Mesenchymal stem cell (in vitro differentiated cells and primary cell): ENCODE measurements around the gene OPRL1.

Experiments used
- DNase-seq: peaks from one replicate; pipeline ENCODE4 v3.0.0-alpha.2; 2013
- H2AFZ ChIP-seq: one replicate; pipeline ENCODE4 v1.6.1; 2013; ENCODE audit warnings: low read depth, mild to moderate bottlenecking, control low read depth, inconsistent platforms, low read length, moderate library complexity
- H2AK5ac ChIP-seq: 2 replicates; pipeline ENCODE4 v1.6.1; 2013; ENCODE audit warnings: low read length, moderate library complexity, mild to moderate bottlenecking, inconsistent platforms; ENCODE audit not compliant: severe bottlenecking
- H2BK120ac ChIP-seq: one replicate; pipeline ENCODE4 v1.6.1; 2013; ENCODE audit warnings: low read depth, mild to moderate bottlenecking, inconsistent platforms, low read length, moderate library complexity
- H2BK12ac ChIP-seq, 2 experiments: one replicate each; pipeline ENCODE4 v1.6.1; 2013; ENCODE audit warnings: inconsistent platforms in 2 of 2, low read length in 2 of 2, mild to moderate bottlenecking in 2 of 2, moderate library complexity in 2 of 2, control low read depth in 1 of 2
- H2BK15ac ChIP-seq: one replicate; pipeline ENCODE4 v1.6.1; 2013; ENCODE audit warnings: mild to moderate bottlenecking, low read depth, inconsistent platforms; ENCODE audit not compliant: poor library complexity, severe bottlenecking
- H2BK5ac ChIP-seq: 2 replicates; pipeline ENCODE4 v1.6.1; 2013; ENCODE audit warnings: low read depth, mild to moderate bottlenecking, low read length, control low read depth, inconsistent platforms; ENCODE audit not compliant: poor library complexity, severe bottlenecking
- H3K14ac ChIP-seq, 2 experiments: one replicate each; pipeline ENCODE4 v1.6.1; 2013; ENCODE audit warnings: inconsistent platforms in 2 of 2, low read length in 2 of 2, control low read depth in 1 of 2, mild to moderate bottlenecking in 1 of 2, moderate library complexity in 1 of 2
- H3K18ac ChIP-seq, 2 experiments: one replicate each; pipeline ENCODE4 v1.6.1; 2013; ENCODE audit warnings: inconsistent platforms in 2 of 2, low read length in 2 of 2, control low read depth in 1 of 2, low read depth in 1 of 2, mild to moderate bottlenecking in 1 of 2
- H3K23ac ChIP-seq, 2 experiments: one replicate each; pipeline ENCODE4 v1.6.1; 2013; ENCODE audit warnings: inconsistent platforms in 2 of 2, low read length in 2 of 2, mild to moderate bottlenecking in 2 of 2, moderate library complexity in 2 of 2, control low read depth in 1 of 2
- H3K27ac ChIP-seq: 2 replicates; pipeline ENCODE4 v1.5.1; 2013; ENCODE audit warnings: mild to moderate bottlenecking, moderate library complexity, low read length, control low read depth, inconsistent platforms; ENCODE audit not compliant: poor library complexity, severe bottlenecking
- H3K27me3 ChIP-seq, 2 experiments: 2 replicates each; pipeline versions ENCODE4 v1.6.1 to v1.7.0; 2013; ENCODE audit warnings: low read length in 2 of 2, mild to moderate bottlenecking in 2 of 2, moderate library complexity in 2 of 2, control low read depth in 1 of 2, inconsistent platforms in 1 of 2; ENCODE audit not compliant: control insufficient read depth in 1 of 2, insufficient read depth in 1 of 2
- H3K36me3 ChIP-seq, 2 experiments: 2 replicates each; pipeline versions ENCODE4 v1.6.1 to v1.7.0; 2013; ENCODE audit warnings: low read length in 2 of 2, control low read depth in 1 of 2, inconsistent platforms in 1 of 2, low read depth in 1 of 2, mild to moderate bottlenecking in 1 of 2; ENCODE audit not compliant: insufficient read depth in 2 of 2, control insufficient read depth in 1 of 2
- H3K4ac ChIP-seq, 2 experiments: one replicate each; pipeline ENCODE4 v1.6.1; 2013; ENCODE audit warnings: inconsistent platforms in 2 of 2, low read length in 2 of 2, mild to moderate bottlenecking in 2 of 2, moderate library complexity in 2 of 2, control low read depth in 1 of 2, low read depth in 1 of 2
- H3K4me1 ChIP-seq: 2 replicates; pipeline ENCODE4 v1.6.1; 2013; ENCODE audit warnings: low read depth, low read length, control low read depth; ENCODE audit not compliant: control insufficient read depth, insufficient read depth
- H3K4me2 ChIP-seq: 2 replicates; pipeline ENCODE4 v1.6.1; 2013; ENCODE audit warnings: low read length, mild to moderate bottlenecking, inconsistent platforms; ENCODE audit not compliant: poor library complexity, severe bottlenecking
- H3K4me3 ChIP-seq, 2 experiments: 2 replicates each; pipeline versions ENCODE4 v1.5.1 to v1.7.0; 2013; ENCODE audit warnings: low read length in 2 of 2, mild to moderate bottlenecking in 2 of 2, control low read depth in 1 of 2, low read depth in 1 of 2; ENCODE audit not compliant: insufficient read depth in 1 of 2
- H3K79me1 ChIP-seq: replicated peaks from 2 replicates; pipeline ENCODE4 v1.6.1; 2013; ENCODE audit warnings: mild to moderate bottlenecking, control low read depth, low read length, inconsistent platforms; ENCODE audit not compliant: poor library complexity, severe bottlenecking
- H3K9ac ChIP-seq: 2 replicates; pipeline ENCODE4 v1.7.0; 2013; ENCODE audit warnings: mild to moderate bottlenecking, low read length, moderate library complexity
- H3K9me3 ChIP-seq: 2 replicates; pipeline ENCODE4 v1.7.0; 2013; ENCODE audit warnings: mild to moderate bottlenecking, low read length; ENCODE audit not compliant: control insufficient read depth
- H4K8ac ChIP-seq: one replicate; pipeline ENCODE4 v1.6.1; 2013; ENCODE audit warnings: inconsistent platforms, mild to moderate bottlenecking, low read length, moderate library complexity
- H4K91ac ChIP-seq: one replicate; pipeline ENCODE4 v1.6.1; 2013; ENCODE audit warnings: mild to moderate bottlenecking, low read length, inconsistent platforms
- WGBS: methylation state at CpG from one replicate; pipeline ENCODE4 v1.1.7; 2013; ENCODE audit warnings: mixed read lengths; 5-methylcytosine and 5-hydroxymethylcytosine counted together

OPRL1 gene

DNA sequence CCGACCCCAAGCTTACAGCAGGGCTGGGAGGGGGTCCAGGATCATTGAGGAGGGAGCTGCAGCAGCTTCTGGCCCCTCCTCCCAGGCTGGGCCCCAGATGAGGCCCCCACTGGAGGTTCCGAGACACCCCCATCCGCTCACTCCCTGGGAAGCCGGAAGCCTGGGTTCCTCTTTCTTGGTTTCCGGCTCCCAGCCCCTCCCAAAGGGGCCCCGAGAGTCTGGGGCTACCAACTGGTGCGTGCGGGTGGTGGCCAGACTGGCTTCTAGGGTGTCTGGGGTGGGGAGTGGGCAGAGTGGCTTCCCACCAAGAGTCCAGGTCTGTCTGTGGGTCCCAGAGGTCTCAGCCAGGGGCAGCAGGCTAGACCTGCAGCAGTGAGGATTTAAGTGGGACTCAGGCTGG is 2.8 kb upstream of the OPRL1 start:
- Histone ChIP-seq H3K18ac (no peak overlapping the region), H3K4me2 (no peak overlapping the region), H3K27me3 (peaks cover 0 to 10% of the 10 kb centered on the region in 2 experiments), H3K4me3 (no peak overlapping the region), H2BK12ac (no peak overlapping the region), H4K8ac (no peak overlapping the region), H2BK5ac (no peak overlapping the region), H2AK5ac (no peak overlapping the region), H3K4me1 (peaks cover 24% of the 10 kb centered on the region), H3K27ac (no peak overlapping the region), H3K9ac (no peak overlapping the region), H2BK120ac (no peak overlapping the region), H3K14ac (no peak overlapping the region), H2AFZ (no peak overlapping the region), H3K79me1 (peaks cover 24% of the 10 kb centered on the region), H3K9me3 (no peaks in the 10 kb centered on the region), H3K4ac (no peak overlapping the region), H4K91ac (no peak overlapping the region), H3K36me3 (peaks cover 15 to 46% of the 10 kb centered on the region in 2 experiments), H3K23ac (no peak overlapping the region), H2BK15ac (no peak overlapping the region)
- WGBS: 94% methylated on average over 8 of the region's 8 CpGs
- DNase-seq: no peak

DNA sequence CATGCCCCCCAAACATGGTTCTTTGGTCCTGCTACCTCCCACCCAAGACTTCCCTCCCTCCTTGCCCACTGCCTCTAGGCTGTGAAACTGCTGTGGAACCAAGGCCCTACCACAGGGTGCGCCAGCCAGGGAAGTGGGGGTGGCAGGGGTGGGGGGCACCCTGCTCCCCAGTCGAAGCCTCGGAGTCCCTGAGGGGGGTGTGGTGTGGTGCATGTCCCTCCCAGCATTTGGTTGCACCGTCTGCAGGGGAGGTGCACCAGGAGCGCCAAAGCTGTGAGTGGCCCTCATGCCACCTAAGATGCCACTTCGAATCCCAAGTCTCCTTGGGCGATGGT is 2.4 kb upstream of the OPRL1 start:
- H2AFZ ChIP-seq: no peak overlapping the region
- 89% methylated on average over 7 of the region's 7 CpGs for WGBS

GRCh38 chr20:64077876-64078551 is 1.9 kb upstream of the OPRL1 start:
- H3K4me1 ChIP-seq: peaks cover 33% of the 10 kb centered on the region
- no peaks in the 10 kb centered on the region for H3K9me3 ChIP-seq
- H3K27ac ChIP-seq: no peak overlapping the region
- peak overlapping the region in 1 of 2 experiments; percentile 3 for H3K23ac ChIP-seq
- H3K36me3 ChIP-seq: peaks cover 7 to 37% of the 10 kb centered on the region in 2 experiments
- no peak overlapping the region for H2BK120ac ChIP-seq
- peak overlapping the region; percentile 26 for H2BK15ac ChIP-seq
- WGBS: 78% methylated on average over 11 of the region's 15 CpGs
- H3K9ac ChIP-seq: no peak overlapping the region
- H2BK12ac ChIP-seq: no peak overlapping the region
- H2BK5ac ChIP-seq: no peak overlapping the region
- H4K91ac ChIP-seq: no peak overlapping the region
- H2AFZ ChIP-seq: no peak overlapping the region
- H3K4ac ChIP-seq: peak overlapping the region in 1 of 2 experiments; percentile 3
- H2AK5ac ChIP-seq: no peak overlapping the region
- peaks cover 24% of the 10 kb centered on the region for H3K79me1 ChIP-seq
- H3K27me3 ChIP-seq: peaks cover 0 to 16% of the 10 kb centered on the region in 2 experiments
- peak overlapping the region; percentile 5 for H3K4me2 ChIP-seq
- no peak overlapping the region for H3K18ac ChIP-seq
- no peak for DNase-seq
- H3K14ac ChIP-seq: peak overlapping the region in 1 of 2 experiments; percentile 44
- H4K8ac ChIP-seq: no peak overlapping the region
- peak overlapping the region in 1 of 2 experiments; percentile 83 for H3K4me3 ChIP-seq

More for the DNA sequence above, 2.4 kb upstream of the OPRL1 start:
- no peak overlapping the region for H2BK15ac ChIP-seq
- H3K79me1 ChIP-seq: peaks cover 24% of the 10 kb centered on the region
- no peak overlapping the region for H3K27ac ChIP-seq
- H3K4ac ChIP-seq: no peak overlapping the region
- H3K4me1 ChIP-seq: peaks cover 29% of the 10 kb centered on the region
- H3K14ac ChIP-seq: no peak overlapping the region
- H4K91ac ChIP-seq: no peak overlapping the region
- H3K4me2 ChIP-seq: no peak overlapping the region
- no peak overlapping the region for H3K4me3 ChIP-seq
- no peaks in the 10 kb centered on the region for H3K9me3 ChIP-seq
- no peak overlapping the region for H3K23ac ChIP-seq
- H3K18ac ChIP-seq: no peak overlapping the region
- H3K36me3 ChIP-seq: peaks cover 11 to 41% of the 10 kb centered on the region in 2 experiments
- H2BK120ac ChIP-seq: no peak overlapping the region
- H4K8ac ChIP-seq: no peak overlapping the region
- H2AK5ac ChIP-seq: no peak overlapping the region
- no peak overlapping the region for H2BK12ac ChIP-seq
- no peak overlapping the region for H2BK5ac ChIP-seq
- no peak for DNase-seq
- H3K9ac ChIP-seq: no peak overlapping the region
- peaks cover 0 to 11% of the 10 kb centered on the region in 2 experiments for H3K27me3 ChIP-seq

- H3K4me2 ChIP-seq: peak overlapping the region; percentile 91
- H3K9ac ChIP-seq: peak overlapping the region; percentile 83
- H3K4ac ChIP-seq: peak overlapping the region; percentile 45 to 77
- no peak overlapping the region for H2AFZ ChIP-seq
- H4K8ac ChIP-seq: peak overlapping the region; percentile 16
- 35% methylated on average over 2 of the region's 4 CpGs for WGBS
- H3K4me1 ChIP-seq: peaks cover 41% of the 10 kb centered on the region
- H3K27me3 ChIP-seq: peaks cover 0 to 22% of the 10 kb centered on the region in 2 experiments
- no peak overlapping the region for H2AK5ac ChIP-seq
- peaks cover 3 to 30% of the 10 kb centered on the region in 2 experiments for H3K36me3 ChIP-seq
- peak overlapping the region in 1 of 2 experiments; percentile 13 for H3K14ac ChIP-seq
- no peak overlapping the region for H3K27ac ChIP-seq
- peak overlapping the region; percentile 24 for H2BK5ac ChIP-seq
- peak overlapping the region; percentile 79 to 95 for H3K18ac ChIP-seq
- H4K91ac ChIP-seq: peak overlapping the region; percentile 84
- H2BK12ac ChIP-seq: peak overlapping the region in 1 of 2 experiments; percentile 43
- H3K23ac ChIP-seq: no peak overlapping the region
- H3K4me3 ChIP-seq: peak overlapping the region; percentile 76 to 83
- H2BK120ac ChIP-seq: peak overlapping the region; percentile 88
- H3K9me3 ChIP-seq: no peaks in the 10 kb centered on the region
- DNase-seq: no peak
- peaks cover 24% of the 10 kb centered on the region for H3K79me1 ChIP-seq
- H2BK15ac ChIP-seq: peak overlapping the region; percentile 1
These were observed 979 bp upstream of the OPRL1 start for GRCh38 chr20:64078934-64079272.
